Loucy (cell line): ENCODE results near the gene ZBTB32.

Source experiments
- H2AFZ ChIP-seq: fragments of 200-600 bp; sonication (generic); 2 replicates; pipeline ENCODE4 v1.6.0; 2016; ENCODE audit warnings: antibody characterized with exemption, mild to moderate bottlenecking, low read length, moderate library complexity
- H3F3A ChIP-seq: fragments of 200-600 bp; 2 replicates; pipeline ENCODE4 v1.6.0; 2016; ENCODE audit warnings: antibody characterized with exemption, low read depth, mild to moderate bottlenecking
- H3K27me3 ChIP-seq: fragments of 200-600 bp; sonication (generic); 2 replicates; pipeline ENCODE4 v1.6.1; 2014; ENCODE audit warnings: low read length, mild to moderate bottlenecking; ENCODE audit not compliant: insufficient read depth, poor library complexity, severe bottlenecking
- H3K36me3 ChIP-seq: fragments of 200-600 bp; sonication (generic); 2 replicates; pipeline ENCODE4 v1.6.1; 2016; ENCODE audit warnings: low read length; ENCODE audit not compliant: insufficient read depth
- H3K4me1 ChIP-seq: fragments of 200-600 bp; sonication (generic); 2 replicates; pipeline ENCODE4 v1.5.1; 2014; ENCODE audit warnings: low read length, mild to moderate bottlenecking; ENCODE audit not compliant: insufficient read depth, poor library complexity, severe bottlenecking
- H3K4me2 ChIP-seq: fragments of 200-600 bp; sonication (generic); 2 replicates; pipeline ENCODE4 v1.6.0; 2014; ENCODE audit warnings: antibody characterized with exemption, low read length, low read depth, mild to moderate bottlenecking; ENCODE audit not compliant: poor library complexity, severe bottlenecking
- H3K4me3 ChIP-seq: fragments of 200-600 bp; sonication (generic); 2 replicates; pipeline ENCODE4 v1.5.1; 2014; ENCODE audit warnings: low read length, mild to moderate bottlenecking, mixed read lengths; ENCODE audit not compliant: poor library complexity, severe bottlenecking
- H3K79me2 ChIP-seq: fragments of 200-600 bp; sonication (generic); 2 replicates; pipeline ENCODE4 v1.6.1; 2014; ENCODE audit warnings: low read length; ENCODE audit not compliant: insufficient read depth
- H3K9ac ChIP-seq: fragments of 200-600 bp; sonication (generic); 2 replicates; pipeline ENCODE4 v1.6.0; 2014; ENCODE audit warnings: mild to moderate bottlenecking, low read depth, low read length, moderate library complexity; ENCODE audit not compliant: poor library complexity, severe bottlenecking
- H3K9me2 ChIP-seq: fragments of 200-600 bp; sonication (generic); replicated peaks from 2 replicates; pipeline ENCODE4 v1.6.1; 2016; ENCODE audit warnings: low read depth, low read length, mixed read lengths
- H3K9me3 ChIP-seq: fragments of 200-600 bp; sonication (generic); 2 replicates; pipeline ENCODE4 v1.6.1; 2014; ENCODE audit warnings: mild to moderate bottlenecking, antibody characterized with exemption, low read length, low read depth; ENCODE audit not compliant: insufficient read depth
- H4K20me1 ChIP-seq: fragments of 200-600 bp; sonication (generic); 2 replicates; pipeline ENCODE4 v1.6.0; 2014; ENCODE audit warnings: antibody characterized with exemption, low read length, mild to moderate bottlenecking; ENCODE audit not compliant: insufficient read depth, poor library complexity, severe bottlenecking
- CTCF ChIP-seq: fragments of 200-600 bp; sonication (generic); conservative IDR thresholded peaks from 2 replicates; pipeline ENCODE4 v1.5.1; 2014; ENCODE audit warnings: mild to moderate bottlenecking, antibody characterized with exemption, low read length
- EZH2phosphoT487 ChIP-seq: fragments of 200-600 bp; IDR thresholded peaks from 2 replicates; pipeline ENCODE4 v1.6.1; 2018; ENCODE audit warnings: antibody characterized with exemption, mild to moderate bottlenecking, moderate library complexity, borderline replicate concordance

ZBTB32 gene

DNA sequence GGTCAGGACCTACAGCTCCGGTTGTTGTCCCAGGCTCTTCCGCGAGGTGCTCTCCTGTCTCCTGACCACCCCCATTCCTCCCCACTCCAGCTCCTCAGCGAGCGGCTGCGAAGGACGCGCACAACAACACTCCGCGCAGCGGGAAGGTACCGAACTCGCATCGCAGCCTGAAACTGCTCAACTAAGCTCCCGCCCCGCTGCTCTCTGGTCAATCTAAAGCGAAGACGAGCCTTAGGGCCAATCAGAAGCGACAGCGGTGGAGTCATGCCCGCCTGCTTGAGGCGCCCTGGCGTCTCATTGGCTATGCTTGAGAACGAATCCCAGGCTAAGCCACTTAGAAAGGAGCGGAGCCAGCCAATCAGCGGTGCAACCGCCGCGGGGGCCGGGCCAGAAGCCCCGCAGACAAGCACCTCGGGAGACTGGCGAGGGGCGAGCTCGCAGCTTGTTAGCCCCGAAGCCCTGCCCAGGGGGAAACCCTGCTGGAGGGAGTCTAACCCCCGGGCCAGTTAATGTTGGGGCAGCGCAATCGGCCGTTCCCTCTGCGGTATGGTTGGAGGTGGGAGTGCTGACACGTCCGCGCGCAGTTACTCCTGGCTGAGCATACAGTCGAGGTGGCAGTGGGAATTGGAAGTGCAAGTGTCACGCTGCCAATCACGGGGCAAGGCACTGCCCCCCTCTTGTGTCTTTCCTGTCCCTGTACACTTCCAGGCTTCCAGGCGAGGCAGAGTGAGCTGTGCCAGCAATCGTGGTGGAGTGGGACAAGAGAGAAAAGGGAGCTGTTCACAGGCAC lies 1.9 kb upstream of the ZBTB32 start:
- no peaks in the 10 kb centered on the region for H3F3A ChIP-seq
- H3K9ac ChIP-seq, result peak overlapping the region; percentile 51
- H3K4me3 ChIP-seq, result peak overlapping the region; percentile 77
- no peaks in the 10 kb centered on the region for H3K79me2 ChIP-seq
- no peaks in the 10 kb centered on the region for H3K36me3 ChIP-seq
- no peaks in the 10 kb centered on the region for H3K9me3 ChIP-seq
- TF ChIP-seq EZH2phosphoT487 (no peak), CTCF (no peak)
- H3K9me2 ChIP-seq, result no peaks in the 10 kb centered on the region
- H3K4me2 ChIP-seq, result peak overlapping the region; percentile 80
- H3K4me1 ChIP-seq, result peaks cover 6% of the 10 kb centered on the region
- H4K20me1 ChIP-seq, result no peaks in the 10 kb centered on the region
- peak overlapping the region; percentile 94 for H2AFZ ChIP-seq
- no peaks in the 10 kb centered on the region for H3K27me3 ChIP-seq

GRCh38 chr19:35703343-35703742 lies 1.0 kb upstream of the ZBTB32 start:
- peaks cover 6% of the 10 kb centered on the region for H3K4me1 ChIP-seq
- H4K20me1 ChIP-seq, result no peaks in the 10 kb centered on the region
- no peak overlapping the region for H3K9ac ChIP-seq
- H3K9me2 ChIP-seq, result no peaks in the 10 kb centered on the region
- no peaks in the 10 kb centered on the region for H3K79me2 ChIP-seq
- no peaks in the 10 kb centered on the region for H3K36me3 ChIP-seq
- peak overlapping the region; percentile 80 for H3K4me2 ChIP-seq
- no peaks in the 10 kb centered on the region for H3K9me3 ChIP-seq
- no peaks in the 10 kb centered on the region for H3K27me3 ChIP-seq
- no peaks in the 10 kb centered on the region for H3F3A ChIP-seq
- no peak for TF ChIP-seq CTCF
- no peak for TF ChIP-seq EZH2phosphoT487
- no peak overlapping the region for H3K4me3 ChIP-seq
- no peak overlapping the region for H2AFZ ChIP-seq

- TF ChIP-seq CTCF, result no peak
- no peak for TF ChIP-seq EZH2phosphoT487
- no peak overlapping the region for H3K4me2 ChIP-seq
- H3K36me3 ChIP-seq, result no peaks in the 10 kb centered on the region
- no peaks in the 10 kb centered on the region for H3K9me2 ChIP-seq
- no peaks in the 10 kb centered on the region for H3K4me1 ChIP-seq
- no peak overlapping the region for H3K9ac ChIP-seq
- no peaks in the 10 kb centered on the region for H4K20me1 ChIP-seq
- H3F3A ChIP-seq, result no peaks in the 10 kb centered on the region
- H2AFZ ChIP-seq, result no peak overlapping the region
- no peaks in the 10 kb centered on the region for H3K27me3 ChIP-seq
- no peaks in the 10 kb centered on the region for H3K79me2 ChIP-seq
- no peaks in the 10 kb centered on the region for H3K9me3 ChIP-seq
- no peak overlapping the region for H3K4me3 ChIP-seq
Measured at GRCh38 chr19:35708391-35708790, 4.0 kb downstream of the ZBTB32 start.
